ENCODE measurements around the gene COL23A1. TPM values are rescaled to one million over a fixed set of nuclear protein-coding genes. Genes with fewer than 3 reads are reported as not detected.

COL23A1 gene
- total and polyA plus RNA-seq, 2 donors, result 0.87 to 0.90 TPM

DNA sequence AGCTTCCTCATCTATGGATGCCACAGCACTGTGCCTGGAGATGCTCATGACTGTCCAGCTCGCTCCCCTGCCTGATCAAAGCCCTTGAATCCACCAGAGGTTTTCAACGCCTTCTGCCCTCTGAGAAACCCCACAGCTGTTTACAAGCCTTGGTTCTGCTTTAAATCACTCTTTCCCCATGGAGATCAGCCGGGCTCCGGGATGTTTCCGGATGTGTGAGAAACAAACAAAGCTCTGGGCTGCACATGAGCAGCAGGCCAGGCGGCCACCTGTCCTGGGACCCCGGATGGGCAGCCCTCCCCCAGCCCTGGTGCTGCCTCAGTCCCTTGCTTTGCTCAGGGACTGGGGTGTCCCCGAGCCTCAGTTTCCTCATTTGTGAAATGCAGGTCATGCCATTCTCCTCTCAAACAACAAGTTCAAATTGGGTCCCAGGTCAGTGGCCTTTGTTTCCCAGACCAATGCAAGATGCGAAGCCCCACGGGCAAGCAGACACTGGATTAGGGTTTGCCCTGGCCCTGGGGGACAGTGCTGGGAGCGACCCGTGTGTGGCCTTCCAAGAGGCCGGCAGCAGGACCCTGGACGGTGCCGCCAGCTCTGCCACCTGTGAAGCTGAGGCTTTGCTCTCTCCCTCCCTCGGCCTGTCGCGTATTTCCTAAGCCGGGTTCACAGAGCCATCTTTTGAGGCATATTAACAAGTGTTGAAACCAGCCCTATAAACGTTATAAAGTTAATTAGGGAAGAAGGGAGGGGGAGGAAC is 315.2 kb downstream of the COL23A1 start:
- WGBS, result 69% methylated on average over 20 of the region's 20 CpGs
- Histone ChIP-seq H3K4me3 (ENCODE audit: low read depth, low read length) (no peak overlapping the region), H3K27ac (ENCODE audit: low read depth) (no peak overlapping the region), H3K4me1 (ENCODE audit: insufficient read depth) (no peaks in the 10 kb centered on the region), H3K36me3 (ENCODE audit: insufficient read depth) (no peaks in the 10 kb centered on the region)
- DNase-seq (ENCODE audit: extremely low spot score), result no peak

DNA sequence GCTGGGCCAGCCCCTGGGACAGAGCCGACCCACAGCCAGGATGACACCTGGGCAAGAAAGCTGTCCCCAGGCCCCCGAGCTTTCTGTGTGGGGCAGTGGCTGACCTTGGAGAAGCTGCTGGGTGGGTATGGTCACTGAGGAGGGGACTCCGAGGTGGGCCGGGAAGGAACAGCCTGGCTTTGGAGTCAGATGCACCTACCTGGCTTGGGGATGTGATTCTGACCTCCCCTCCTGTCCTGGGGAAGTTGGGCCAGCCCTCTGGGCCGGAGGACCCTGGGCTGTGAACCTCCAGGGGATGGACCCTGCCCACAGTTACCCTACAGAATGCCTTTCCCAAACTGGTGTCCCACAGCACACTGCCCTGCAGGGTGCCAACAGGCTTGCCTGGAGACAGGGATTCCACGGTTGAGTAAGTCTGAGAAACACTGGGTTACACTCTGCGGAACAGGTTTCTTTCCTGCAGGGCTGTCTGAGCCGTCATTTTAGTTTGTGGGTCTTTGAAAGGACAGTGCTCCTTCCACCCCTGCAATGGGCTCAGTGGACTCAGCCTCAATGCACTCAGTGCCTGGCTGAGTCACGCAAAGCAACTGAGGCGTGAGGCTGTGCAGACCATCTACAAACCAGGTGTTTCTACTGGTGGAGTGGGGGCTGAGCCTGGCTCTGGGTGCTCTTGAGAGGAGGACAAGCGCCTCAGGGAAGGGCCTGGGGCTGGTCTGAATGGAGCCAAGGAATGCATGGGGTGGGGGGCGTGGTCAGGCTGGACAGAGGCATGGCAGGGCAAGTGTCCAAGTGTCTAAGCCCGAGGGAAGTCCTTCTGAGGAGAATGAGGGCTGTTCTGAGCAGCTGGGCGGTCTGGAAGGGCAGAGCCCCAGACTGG is 316.3 kb downstream of the COL23A1 start:
- no peaks in the 10 kb centered on the region for H3K4me1 ChIP-seq (ENCODE audit: insufficient read depth)
- 72% methylated on average over 14 of the region's 14 CpGs for WGBS
- no peak for DNase-seq (ENCODE audit: extremely low spot score)
- no peaks in the 10 kb centered on the region for H3K36me3 ChIP-seq (ENCODE audit: insufficient read depth)
- H3K4me3 ChIP-seq (ENCODE audit: low read depth, low read length), result no peak overlapping the region
- no peak overlapping the region for H3K27ac ChIP-seq (ENCODE audit: low read depth)

DNA sequence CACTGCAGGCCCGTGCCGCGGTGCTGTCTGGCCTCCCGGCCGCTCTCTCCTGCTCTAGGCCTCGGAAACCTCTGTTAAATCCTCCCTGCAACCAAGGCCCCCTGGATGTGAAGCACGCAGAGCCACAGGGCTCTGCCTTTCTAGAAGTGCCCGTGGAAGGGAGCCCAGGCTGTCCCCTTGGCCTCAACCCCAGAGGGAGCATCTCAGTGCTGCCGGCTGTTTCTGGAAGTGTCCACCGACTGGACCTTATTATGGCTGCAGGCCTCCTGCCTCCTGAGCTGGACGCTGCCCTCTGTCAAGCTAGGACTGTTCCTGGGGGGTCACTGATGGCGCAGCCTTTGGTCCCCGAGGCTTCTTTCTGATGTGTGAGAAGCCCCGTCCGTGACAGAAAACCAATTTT is 317.2 kb downstream of the COL23A1 start:
- 88% methylated on average over 15 of the region's 15 CpGs for WGBS

DNA sequence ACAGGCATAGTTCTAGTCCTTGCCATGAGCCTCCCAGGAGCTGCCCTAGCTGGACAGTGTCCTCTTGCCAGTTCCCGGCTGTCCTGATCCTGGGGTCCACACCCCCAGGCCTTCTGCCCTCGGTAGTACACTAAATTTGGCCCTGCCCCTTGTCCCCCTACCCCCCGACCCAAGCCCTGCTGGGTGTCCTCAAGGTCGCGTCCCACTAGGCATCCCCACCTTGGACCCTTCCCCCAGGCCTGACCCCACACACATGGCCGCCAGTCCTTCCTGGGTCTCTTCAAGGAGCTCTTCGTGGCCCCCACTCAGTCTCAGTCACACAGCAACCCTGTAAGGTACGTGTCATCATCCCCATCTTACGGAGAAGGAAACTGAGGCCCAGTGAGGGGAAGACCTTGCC is 317.6 kb downstream of the COL23A1 start:
- H3K4me1 ChIP-seq (ENCODE audit: insufficient read depth), result no peaks in the 10 kb centered on the region
- no peak overlapping the region for H3K27ac ChIP-seq (ENCODE audit: low read depth)
- H3K4me3 ChIP-seq (ENCODE audit: low read depth, low read length), result no peak overlapping the region
- no peak for DNase-seq (ENCODE audit: extremely low spot score)
- no peaks in the 10 kb centered on the region for H3K36me3 ChIP-seq (ENCODE audit: insufficient read depth)
- 94% methylated on average over 9 of the region's 9 CpGs for WGBS

More for the DNA sequence above, 317.2 kb downstream of the COL23A1 start:
- no peak for DNase-seq (ENCODE audit: extremely low spot score)
- Histone ChIP-seq H3K4me3 (ENCODE audit: low read depth, low read length) (no peak overlapping the region), H3K4me1 (ENCODE audit: insufficient read depth) (no peaks in the 10 kb centered on the region), H3K36me3 (ENCODE audit: insufficient read depth) (no peaks in the 10 kb centered on the region), H3K27ac (ENCODE audit: low read depth) (no peak overlapping the region)

DNA sequence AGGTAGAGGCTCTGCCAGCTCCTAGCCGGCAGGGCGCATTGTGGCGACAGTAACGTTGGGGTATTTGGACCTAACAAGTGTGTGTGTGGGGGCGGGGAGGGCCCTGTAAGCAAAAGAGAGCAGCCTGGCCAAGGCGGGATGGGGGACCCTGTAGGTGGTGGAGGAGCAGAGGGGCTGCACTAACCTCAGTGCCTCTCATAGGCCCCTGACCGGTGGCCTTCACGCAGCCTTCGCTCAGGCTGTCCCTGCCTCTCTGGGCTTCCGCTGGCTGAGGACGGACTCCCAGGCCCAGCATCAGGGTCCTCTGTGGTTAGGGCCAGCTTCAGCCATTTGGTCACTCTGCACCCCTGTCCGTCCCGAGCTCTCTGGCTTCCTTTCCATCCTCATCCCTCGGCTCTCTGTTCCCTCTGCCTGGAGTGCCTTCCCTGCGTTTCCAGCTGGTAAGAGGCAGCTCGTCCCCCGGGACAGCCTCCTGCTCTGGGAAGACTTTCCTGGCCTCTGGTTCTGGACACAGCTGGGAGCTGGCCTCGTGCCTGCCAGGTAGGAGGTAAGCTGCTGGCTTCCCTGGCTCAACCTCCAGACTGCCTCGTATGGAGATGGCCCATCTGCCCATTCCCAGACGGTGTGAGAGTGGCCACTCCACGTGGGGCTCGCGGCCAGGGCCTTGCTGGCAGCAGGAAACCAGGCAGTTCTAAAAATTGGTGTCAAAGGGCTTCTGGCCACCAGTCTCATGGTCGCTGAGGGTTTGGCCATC is 318.3 kb downstream of the COL23A1 start:
- 83% methylated on average over 24 of the region's 24 CpGs for WGBS
- no peak for DNase-seq (ENCODE audit: extremely low spot score)

DNA sequence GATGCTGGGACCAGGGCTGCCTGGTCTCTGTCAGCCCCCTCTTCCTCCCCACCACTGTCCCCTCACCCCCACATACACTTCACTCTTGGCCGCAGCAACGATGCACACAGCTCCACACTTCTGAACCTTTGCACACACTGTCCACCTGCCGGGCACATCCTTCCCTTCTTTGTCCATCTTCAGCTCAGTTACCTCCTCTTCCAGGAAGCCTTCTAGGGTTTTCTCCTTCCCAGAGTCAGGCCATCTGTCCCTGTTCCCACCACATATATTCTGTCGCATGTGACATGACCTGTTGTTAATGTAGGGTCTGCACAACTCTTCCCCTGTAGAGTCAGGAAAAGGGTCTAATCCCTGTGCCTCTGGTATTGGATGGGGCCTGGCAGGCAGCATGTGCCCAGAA is 319.0 kb downstream of the COL23A1 start:
- H3K27ac ChIP-seq (ENCODE audit: low read depth), result no peak overlapping the region
- no peaks in the 10 kb centered on the region for H3K4me1 ChIP-seq (ENCODE audit: insufficient read depth)
- H3K4me3 ChIP-seq (ENCODE audit: low read depth, low read length), result no peak overlapping the region
- DNase-seq (ENCODE audit: extremely low spot score), result no peak
- WGBS, result 84% methylated on average over 4 of the region's 4 CpGs
- no peaks in the 10 kb centered on the region for H3K36me3 ChIP-seq (ENCODE audit: insufficient read depth)

More for the DNA sequence above, 318.3 kb downstream of the COL23A1 start:
- H3K36me3 ChIP-seq (ENCODE audit: insufficient read depth), result no peaks in the 10 kb centered on the region
- no peak overlapping the region for H3K27ac ChIP-seq (ENCODE audit: low read depth)
- H3K4me3 ChIP-seq (ENCODE audit: low read depth, low read length), result no peak overlapping the region
- no peaks in the 10 kb centered on the region for H3K4me1 ChIP-seq (ENCODE audit: insufficient read depth)

DNA sequence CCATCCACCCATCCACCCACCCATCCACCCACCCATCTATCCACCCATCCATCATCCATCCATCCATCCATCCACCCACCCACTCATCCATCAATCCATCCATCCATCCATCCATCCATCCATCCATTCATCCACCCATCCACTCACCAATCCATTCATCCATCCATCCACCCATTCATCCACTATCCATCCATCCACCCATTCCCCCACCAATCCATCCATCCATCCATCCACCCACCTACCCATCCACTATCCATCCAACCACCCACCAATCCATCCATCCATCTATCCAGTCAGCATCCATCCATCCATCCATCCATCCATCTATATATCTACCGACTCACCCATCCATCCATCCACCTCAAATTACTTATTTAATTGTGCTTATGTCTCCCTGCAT is 320.7 kb downstream of the COL23A1 start:
- Histone ChIP-seq H3K4me1 (ENCODE audit: insufficient read depth) (no peaks in the 10 kb centered on the region), H3K36me3 (ENCODE audit: insufficient read depth) (no peaks in the 10 kb centered on the region), H3K4me3 (ENCODE audit: low read depth, low read length) (no peak overlapping the region), H3K27ac (ENCODE audit: low read depth) (no peak overlapping the region)
- no peak for DNase-seq (ENCODE audit: extremely low spot score)
- 100% methylated on average over 1 of the region's 1 CpG for WGBS

DNA sequence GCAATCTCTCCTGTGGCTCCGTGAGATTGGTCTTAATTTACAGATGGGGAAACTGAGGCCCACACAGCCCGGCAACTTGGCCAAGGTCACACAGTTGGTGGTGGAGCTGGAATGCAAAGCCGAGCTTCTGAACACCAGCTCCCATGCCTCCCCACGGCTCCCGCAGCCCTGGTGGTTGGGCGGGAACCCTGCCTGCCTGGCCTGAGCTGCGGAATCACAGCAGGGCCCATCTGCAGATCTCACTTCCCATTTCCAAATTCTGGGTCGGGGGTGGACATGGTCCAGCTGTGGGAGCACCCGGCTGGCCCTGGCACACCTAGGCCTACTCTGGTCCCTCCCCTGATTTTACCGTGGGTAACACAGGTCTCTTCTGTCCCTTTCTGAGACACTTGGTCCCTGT is 322.3 kb downstream of the COL23A1 start:
- H3K27ac ChIP-seq (ENCODE audit: low read depth), result no peak overlapping the region
- H3K4me1 ChIP-seq (ENCODE audit: insufficient read depth), result no peaks in the 10 kb centered on the region
- DNase-seq (ENCODE audit: extremely low spot score), result no peak
- H3K36me3 ChIP-seq (ENCODE audit: insufficient read depth), result no peaks in the 10 kb centered on the region
- H3K4me3 ChIP-seq (ENCODE audit: low read depth, low read length), result no peak overlapping the region
- 86% methylated on average over 10 of the region's 10 CpGs for WGBS

DNA sequence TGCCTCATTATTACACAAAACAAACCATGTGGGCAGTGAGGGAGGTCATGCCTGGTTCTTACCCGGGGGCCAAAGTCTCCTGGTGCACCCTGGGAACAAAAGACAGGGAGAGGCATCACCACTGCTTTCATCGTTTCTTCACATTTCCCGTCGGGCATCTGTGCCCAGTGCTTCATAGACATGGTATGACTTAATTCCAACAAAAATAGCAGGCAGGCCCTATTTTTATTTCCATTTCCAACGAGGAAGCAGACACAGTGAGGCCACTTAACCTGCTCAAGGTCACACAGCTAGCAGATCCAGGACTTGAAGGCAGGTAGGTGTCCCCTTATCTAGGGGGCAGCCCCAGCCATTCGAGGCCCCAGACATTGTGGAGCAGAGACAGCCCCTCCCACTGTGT is 322.9 kb downstream of the COL23A1 start:
- Histone ChIP-seq H3K4me1 (ENCODE audit: insufficient read depth) (no peaks in the 10 kb centered on the region), H3K4me3 (ENCODE audit: low read depth, low read length) (no peak overlapping the region), H3K27ac (ENCODE audit: low read depth) (no peak overlapping the region), H3K36me3 (ENCODE audit: insufficient read depth) (no peaks in the 10 kb centered on the region)
- no peak for DNase-seq (ENCODE audit: extremely low spot score)
- WGBS, result 67% methylated on average over 6 of the region's 6 CpGs

DNA sequence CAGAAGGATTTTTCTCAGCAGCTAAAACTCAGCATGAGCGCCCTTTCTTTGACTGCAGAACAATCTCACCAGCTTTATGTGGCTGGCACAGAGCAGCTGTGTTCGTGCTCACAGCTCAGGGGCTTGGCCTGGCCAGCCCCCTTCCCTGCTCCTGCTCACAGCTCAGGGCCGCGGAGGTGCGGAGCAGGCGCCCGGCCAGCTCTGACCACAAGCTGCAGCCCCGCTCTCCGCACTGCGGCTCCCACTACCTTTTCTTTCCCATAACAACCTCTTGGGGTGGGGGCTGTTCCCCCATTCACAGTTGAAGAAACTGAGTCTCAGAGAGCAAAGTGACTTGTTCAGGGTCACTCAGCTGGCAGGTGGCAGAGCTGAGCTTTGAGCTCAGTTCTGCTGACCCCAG is 323.6 kb downstream of the COL23A1 start:
- H3K27ac ChIP-seq (ENCODE audit: low read depth), result no peak overlapping the region
- H3K4me1 ChIP-seq (ENCODE audit: insufficient read depth), result no peaks in the 10 kb centered on the region
- no peak for DNase-seq (ENCODE audit: extremely low spot score)
- 94% methylated on average over 10 of the region's 10 CpGs for WGBS
- H3K36me3 ChIP-seq (ENCODE audit: insufficient read depth), result no peaks in the 10 kb centered on the region
- H3K4me3 ChIP-seq (ENCODE audit: low read depth, low read length), result no peak overlapping the region

DNA sequence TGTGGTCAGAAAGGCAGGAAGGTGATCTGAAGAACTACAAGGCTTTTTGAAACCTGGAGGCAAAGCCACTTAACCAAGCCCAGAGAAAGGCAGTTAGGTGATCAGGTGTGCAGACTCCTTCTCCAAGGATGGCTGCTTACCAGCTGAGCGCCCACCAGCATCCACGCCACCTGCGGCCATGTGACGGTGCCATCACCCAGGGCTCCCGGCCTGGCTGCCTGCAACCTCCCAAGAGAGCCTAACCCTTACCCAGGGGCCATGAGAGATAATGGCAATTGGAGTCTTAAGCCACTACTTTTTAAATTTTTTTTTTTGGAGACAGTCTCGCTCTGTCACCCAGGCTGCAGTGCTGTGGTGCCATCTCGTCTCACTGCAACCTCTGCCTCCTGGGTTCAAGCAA is 324.4 kb downstream of the COL23A1 start:
- no peak overlapping the region for H3K27ac ChIP-seq (ENCODE audit: low read depth)
- no peaks in the 10 kb centered on the region for H3K36me3 ChIP-seq (ENCODE audit: insufficient read depth)
- H3K4me1 ChIP-seq (ENCODE audit: insufficient read depth), result no peaks in the 10 kb centered on the region
- DNase-seq (ENCODE audit: extremely low spot score), result no peak
- H3K4me3 ChIP-seq (ENCODE audit: low read depth, low read length), result no peak overlapping the region
- WGBS, result 98% methylated on average over 7 of the region's 7 CpGs

DNA sequence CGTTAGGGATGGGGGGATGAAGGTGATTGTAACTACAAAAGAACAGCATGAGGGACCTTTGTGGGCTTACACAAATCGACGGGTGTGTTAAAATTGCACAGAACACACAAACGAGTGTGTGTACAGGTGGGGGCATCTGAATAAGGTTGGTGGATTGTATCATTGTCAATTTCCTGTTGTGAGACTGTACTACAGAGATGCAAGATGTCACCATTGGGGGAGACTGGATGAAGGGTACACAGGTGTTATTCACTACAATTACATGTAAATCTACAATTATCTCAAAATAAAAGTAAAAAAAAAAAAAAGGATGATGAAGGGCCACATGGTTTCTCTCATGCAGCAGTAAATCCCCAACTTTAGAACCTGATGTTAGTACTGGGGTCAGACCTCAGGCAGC is 326.1 kb downstream of the COL23A1 start:
- Histone ChIP-seq H3K36me3 (ENCODE audit: insufficient read depth) (no peaks in the 10 kb centered on the region), H3K27ac (ENCODE audit: low read depth) (no peak overlapping the region), H3K4me3 (ENCODE audit: low read depth, low read length) (no peak overlapping the region), H3K4me1 (ENCODE audit: insufficient read depth) (no peaks in the 10 kb centered on the region)
- no peak for DNase-seq (ENCODE audit: extremely low spot score)
- WGBS, result 94% methylated on average over 4 of the region's 4 CpGs

DNA sequence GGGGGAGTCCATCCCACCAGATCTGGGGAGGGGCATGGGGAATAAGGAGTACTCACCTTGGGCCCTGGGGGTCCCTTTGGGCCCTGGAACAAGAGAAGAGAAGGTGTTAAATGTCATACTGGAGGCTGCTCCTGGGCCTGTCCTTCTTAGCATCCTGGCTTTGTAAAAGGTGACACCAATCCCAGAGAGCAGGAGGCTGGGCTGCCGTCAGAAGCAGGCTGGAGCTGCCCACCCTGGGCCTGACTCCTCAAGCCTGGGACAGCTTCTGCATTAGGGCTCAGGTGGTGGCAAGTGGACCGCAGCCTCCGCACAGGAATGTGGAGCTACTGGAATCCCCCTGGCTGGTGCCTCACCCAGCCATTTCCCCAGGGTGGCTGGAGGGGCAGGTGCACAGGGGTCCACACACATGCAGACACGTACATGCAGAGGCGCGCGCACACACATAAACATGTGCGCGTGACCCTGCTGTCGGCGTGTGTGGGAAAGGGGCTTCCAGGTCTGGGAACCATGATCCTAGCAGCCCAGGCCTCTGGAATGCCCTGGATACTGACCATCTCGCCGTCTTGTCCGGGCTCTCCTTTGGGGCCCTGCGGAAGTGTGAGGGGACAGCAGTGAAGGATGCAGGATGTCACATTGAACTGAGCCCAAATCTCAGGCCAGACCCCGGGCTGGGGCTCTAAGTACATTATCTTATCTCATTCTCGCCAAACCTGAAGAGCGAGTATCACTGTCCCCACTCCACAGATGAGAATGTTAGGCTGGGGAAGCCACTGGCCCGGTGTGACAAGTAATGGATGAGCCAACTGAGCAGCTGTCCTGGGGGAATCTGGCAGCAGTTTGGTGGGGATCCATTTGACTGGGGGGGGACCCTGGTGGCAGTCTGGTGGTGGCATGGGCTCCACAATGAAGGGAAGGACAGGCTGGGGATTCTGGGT is 328.3 kb downstream of the COL23A1 start:
- WGBS, result 87% methylated on average over 19 of the region's 19 CpGs
- Histone ChIP-seq H3K36me3 (ENCODE audit: insufficient read depth) (no peaks in the 10 kb centered on the region), H3K4me3 (ENCODE audit: low read depth, low read length) (no peak overlapping the region), H3K27ac (ENCODE audit: low read depth) (no peak overlapping the region), H3K4me1 (ENCODE audit: insufficient read depth) (no peaks in the 10 kb centered on the region)
- no peak for DNase-seq (ENCODE audit: extremely low spot score)
